Mesothelial cell of epicardium (in vitro differentiated cells): ENCODE measurements around the gene UCN2. TPM values are rescaled to one million over a fixed set of nuclear protein-coding genes. Genes with fewer than 3 reads are reported as not detected.

Experiments used
- DNase-seq, 2 experiments: peaks; one replicate each; pipeline ENCODE4 v3.0.0; 2021; ENCODE audit warnings: low spot score in 2 of 2; ENCODE audit not compliant: unreplicated experiment in 2 of 2
- H3K27ac Mint-ChIP-seq: 2 replicates; pipeline ENCODE4 v1.8.0; 2021; ENCODE audit warnings: mixed read lengths
- H3K27me3 Mint-ChIP-seq: 2 replicates; pipeline ENCODE4 v1.8.0; 2021; ENCODE audit warnings: low read depth, mixed read lengths
- H3K36me3 Mint-ChIP-seq: 2 replicates; pipeline ENCODE4 v1.8.0; 2021; ENCODE audit warnings: mixed read lengths
- H3K4me1 Mint-ChIP-seq: 2 replicates; pipeline ENCODE4 v1.8.0; 2021; ENCODE audit warnings: mixed read lengths
- H3K4me3 Mint-ChIP-seq: 2 replicates; pipeline ENCODE4 v1.8.0; 2021; ENCODE audit warnings: mild to moderate bottlenecking, moderate library complexity, mixed read lengths
- H3K9me3 Mint-ChIP-seq: 2 replicates; pipeline ENCODE4 v1.8.0; 2021; ENCODE audit warnings: mixed read lengths
- total RNA-seq: library from RNA; stranded (reverse); gene quantifications from 3 replicates; pipeline ENCODE4 v1.2.1, GENCODE V29; 2021
- TF ChIP-seq, protein P1 (sequence below): fragments of 200-600 bp; sonication (generic); IDR thresholded peaks from one replicate; pipeline ENCODE4 v1.5.0; 2021; ENCODE audit warnings: antibody characterized with exemption; ENCODE audit not compliant: unreplicated experiment

Gene UCN2, protein sequence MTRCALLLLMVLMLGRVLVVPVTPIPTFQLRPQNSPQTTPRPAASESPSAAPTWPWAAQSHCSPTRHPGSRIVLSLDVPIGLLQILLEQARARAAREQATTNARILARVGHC
- total RNA-seq = 0.22 to 0.60 TPM (median 0.57 TPM) in 3 replicates

DNA sequence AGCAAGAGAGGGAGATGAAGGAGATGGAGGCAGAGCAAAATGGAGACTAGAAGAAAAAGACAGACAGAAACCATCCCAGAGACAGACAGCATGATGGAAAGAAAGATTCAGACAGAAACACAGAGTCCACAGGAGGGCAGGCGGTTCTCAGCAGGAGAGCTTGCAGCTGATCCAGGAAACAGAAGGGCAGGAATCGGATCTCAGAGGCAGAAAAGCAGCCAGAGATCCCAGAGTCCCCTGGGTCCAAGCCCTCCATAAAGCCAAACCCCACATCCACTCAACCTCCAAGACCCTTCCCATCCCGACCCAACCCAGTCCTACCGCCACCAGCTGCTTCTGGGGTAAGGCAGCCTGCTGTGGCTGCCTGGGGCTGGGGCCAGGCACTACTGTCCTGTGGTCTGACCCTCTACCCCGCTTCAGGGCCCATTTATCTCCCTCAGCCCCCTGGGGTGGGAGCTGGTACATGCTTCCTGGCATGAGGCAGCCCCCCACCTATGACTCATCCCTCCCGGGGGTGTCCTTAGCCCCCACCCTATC is at the start of gene UCN2:
Gene UCN2, minus strand, starts transcription at position 400 of the 537 bp plus-strand sequence. CDS start 657 bp downstream, outside the sequence.
- peak within 1 kb of the TSS; percentile 11 for H3K27ac Mint-ChIP-seq
- no peak for DNase-seq
- no peaks in the 10 kb centered on the region for H3K27me3 Mint-ChIP-seq
- H3K36me3 Mint-ChIP-seq = no peaks in the 10 kb centered on the region
- TF ChIP-seq, protein P1, sequence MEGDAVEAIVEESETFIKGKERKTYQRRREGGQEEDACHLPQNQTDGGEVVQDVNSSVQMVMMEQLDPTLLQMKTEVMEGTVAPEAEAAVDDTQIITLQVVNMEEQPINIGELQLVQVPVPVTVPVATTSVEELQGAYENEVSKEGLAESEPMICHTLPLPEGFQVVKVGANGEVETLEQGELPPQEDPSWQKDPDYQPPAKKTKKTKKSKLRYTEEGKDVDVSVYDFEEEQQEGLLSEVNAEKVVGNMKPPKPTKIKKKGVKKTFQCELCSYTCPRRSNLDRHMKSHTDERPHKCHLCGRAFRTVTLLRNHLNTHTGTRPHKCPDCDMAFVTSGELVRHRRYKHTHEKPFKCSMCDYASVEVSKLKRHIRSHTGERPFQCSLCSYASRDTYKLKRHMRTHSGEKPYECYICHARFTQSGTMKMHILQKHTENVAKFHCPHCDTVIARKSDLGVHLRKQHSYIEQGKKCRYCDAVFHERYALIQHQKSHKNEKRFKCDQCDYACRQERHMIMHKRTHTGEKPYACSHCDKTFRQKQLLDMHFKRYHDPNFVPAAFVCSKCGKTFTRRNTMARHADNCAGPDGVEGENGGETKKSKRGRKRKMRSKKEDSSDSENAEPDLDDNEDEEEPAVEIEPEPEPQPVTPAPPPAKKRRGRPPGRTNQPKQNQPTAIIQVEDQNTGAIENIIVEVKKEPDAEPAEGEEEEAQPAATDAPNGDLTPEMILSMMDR = no peak
- H3K4me3 Mint-ChIP-seq = no peak within 1 kb of the TSS
- peaks cover 23% of the 10 kb centered on the region for H3K4me1 Mint-ChIP-seq
- no peaks in the 10 kb centered on the region for H3K9me3 Mint-ChIP-seq

DNA sequence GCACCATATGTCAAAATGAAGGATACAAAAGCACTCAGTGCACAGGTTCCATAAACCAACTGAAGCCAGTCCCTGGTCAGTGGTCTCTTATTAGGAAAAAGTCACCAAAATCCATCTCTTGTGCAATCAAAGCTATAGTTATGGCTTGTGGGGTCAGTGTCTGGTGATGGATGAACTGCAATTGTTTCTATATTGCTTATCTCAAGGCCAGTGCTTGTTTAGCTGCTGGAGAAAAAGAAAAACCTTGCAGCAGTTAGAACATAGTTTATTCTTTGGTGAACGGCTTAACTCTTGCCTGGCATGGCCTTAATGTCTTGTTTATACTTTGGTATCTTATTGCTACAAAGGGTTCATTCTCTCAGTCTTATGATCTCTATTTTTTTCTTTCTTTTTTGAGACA is 48.7 kb upstream of the UCN2 start:
- Mint-ChIP-seq H3K27ac (no peak overlapping the region), H3K4me1 (peaks cover 15% of the 10 kb centered on the region), H3K4me3 (no peak overlapping the region), H3K36me3 (peaks cover 10% of the 10 kb centered on the region), H3K27me3 (peaks cover 5% of the 10 kb centered on the region), H3K9me3 (peaks cover 3% of the 10 kb centered on the region)
- DNase-seq = no peak
- TF ChIP-seq, protein P1 = no peak

DNA sequence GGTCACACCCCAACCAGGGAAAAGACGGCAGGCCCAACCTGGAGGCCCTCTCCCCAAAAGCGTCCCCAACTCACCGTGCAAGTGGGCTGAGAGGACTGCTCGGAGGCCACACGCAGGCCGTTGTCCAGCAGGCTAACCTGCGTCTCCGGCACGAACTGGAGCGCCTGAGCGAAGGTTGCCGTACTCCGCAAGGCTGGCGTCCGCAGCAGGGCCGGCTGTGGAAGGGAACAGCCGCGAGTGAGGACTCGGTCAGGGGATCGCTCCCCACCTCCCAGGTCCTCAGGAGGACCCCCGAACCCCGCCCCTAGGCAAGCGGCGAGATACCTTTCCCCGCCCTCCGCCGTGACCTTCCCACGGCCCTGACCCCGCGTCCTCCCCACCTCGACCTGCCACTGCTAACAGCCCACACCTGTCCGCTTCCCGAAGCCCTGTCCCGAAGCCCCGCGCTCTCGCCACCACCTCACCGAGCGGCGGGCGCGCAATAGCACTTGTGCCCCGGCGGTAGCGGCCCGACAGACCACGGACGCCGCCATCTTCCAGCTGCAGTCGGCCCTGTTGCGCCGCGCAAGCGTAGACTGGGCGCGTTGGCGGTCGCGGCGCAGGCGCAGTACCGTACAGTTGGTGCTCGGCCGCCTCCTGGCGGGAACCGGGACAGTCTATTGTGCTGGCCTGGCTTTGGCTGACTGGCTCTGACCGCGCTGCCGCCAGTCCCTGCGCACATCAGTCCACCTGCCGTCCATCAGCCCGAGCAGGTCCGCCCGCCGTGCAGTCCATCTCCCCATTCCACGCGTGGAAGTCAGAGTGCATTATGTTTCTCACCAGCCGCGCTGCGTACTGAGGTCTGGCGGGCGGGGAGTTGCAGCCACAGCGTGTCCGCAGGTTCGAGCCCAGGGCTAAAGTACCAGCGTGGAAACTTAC is 45.8 kb upstream of the UCN2 start, which contains the start of gene UQCRC1:
Gene UQCRC1, minus strand, starts transcription at position 559 of the 918 bp plus-strand sequence. Its CDS starts 26 bp downstream, at position 533.
- Mint-ChIP-seq H3K27ac (peak within 1 kb of the TSS; percentile 98), H3K4me3 (peak within 1 kb of the TSS; percentile 100), H3K27me3 (peaks cover 5% of the 10 kb centered on the region), H3K9me3 (no peaks in the 10 kb centered on the region), H3K4me1 (peaks cover 15% of the 10 kb centered on the region), H3K36me3 (peaks cover 10% of the 10 kb centered on the region)
- TF ChIP-seq, protein P1 = peak; percentile 72
- peak; percentile 87 to 95 for DNase-seq

DNA sequence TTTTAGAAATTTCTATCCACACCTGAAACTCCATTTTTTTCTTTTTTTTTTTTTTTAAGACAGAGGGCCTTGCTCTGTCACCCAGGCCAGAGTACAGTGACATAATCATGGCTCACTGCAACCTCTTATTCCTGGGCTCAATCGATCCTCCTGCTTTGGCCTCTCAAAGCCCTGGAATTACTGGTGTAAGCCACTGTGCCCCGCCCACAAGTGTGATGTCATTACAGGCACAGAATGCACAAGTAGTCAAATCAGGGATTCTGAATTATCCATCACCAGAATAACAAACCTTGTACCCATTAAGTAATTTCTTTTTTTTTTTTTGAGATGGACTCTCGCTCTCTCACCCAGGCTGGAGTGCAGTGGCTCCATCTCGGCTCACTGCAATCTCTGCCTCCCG is 43.9 kb upstream of the UCN2 start:
- Mint-ChIP-seq H3K27ac (no peak overlapping the region), H3K27me3 (peaks cover 5% of the 10 kb centered on the region), H3K9me3 (no peaks in the 10 kb centered on the region), H3K36me3 (peaks cover 17% of the 10 kb centered on the region), H3K4me3 (no peak overlapping the region), H3K4me1 (peaks cover 15% of the 10 kb centered on the region)
- DNase-seq = no peak
- TF ChIP-seq, protein P1 = no peak

DNA sequence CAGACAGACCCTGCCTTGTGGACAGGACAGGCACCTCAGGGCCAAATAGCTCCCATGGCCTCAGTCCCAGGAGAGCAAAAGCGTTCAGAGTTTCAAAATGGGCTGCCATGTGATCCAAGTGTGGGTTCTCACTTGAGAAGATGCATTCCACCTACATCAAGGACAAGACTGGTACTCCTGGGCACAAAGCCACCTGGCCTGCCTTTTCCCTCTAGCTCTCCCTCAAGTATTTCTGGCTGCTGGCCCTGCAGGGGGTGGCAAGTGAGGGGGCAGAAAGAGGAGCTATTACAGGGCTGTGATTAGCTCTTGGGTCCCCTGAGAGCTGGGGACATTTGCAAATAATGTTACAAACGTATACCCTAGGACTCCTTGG is 38.0 kb upstream of the UCN2 start:
- Mint-ChIP-seq H3K36me3 (peaks cover 19% of the 10 kb centered on the region), H3K9me3 (no peaks in the 10 kb centered on the region), H3K4me3 (no peak overlapping the region)

More for the DNA sequence above, 38.0 kb upstream of the UCN2 start:
- Mint-ChIP-seq H3K27ac (no peak overlapping the region), H3K4me1 (peaks cover 26% of the 10 kb centered on the region), H3K27me3 (no peaks in the 10 kb centered on the region)
- TF ChIP-seq, protein P1 = no peak
- DNase-seq = no peak
